8988T (cell line): ENCODE measurements around the gene SMTNL2.
"Not testable (repeated sequence)": the region's sequence is repeated elsewhere in the genome, so short reads cannot be mapped to it uniquely, and the experiment has no call there.

Experiments
- DNase-seq: peaks from one replicate; pipeline ENCODE4 v3.0.0; 2011

The SMTNL2 gene

GRCh38 chr17:4587195-4587594 lies 2.9 kb downstream of the SMTNL2 start:
- DNase-seq = no peak

DNA sequence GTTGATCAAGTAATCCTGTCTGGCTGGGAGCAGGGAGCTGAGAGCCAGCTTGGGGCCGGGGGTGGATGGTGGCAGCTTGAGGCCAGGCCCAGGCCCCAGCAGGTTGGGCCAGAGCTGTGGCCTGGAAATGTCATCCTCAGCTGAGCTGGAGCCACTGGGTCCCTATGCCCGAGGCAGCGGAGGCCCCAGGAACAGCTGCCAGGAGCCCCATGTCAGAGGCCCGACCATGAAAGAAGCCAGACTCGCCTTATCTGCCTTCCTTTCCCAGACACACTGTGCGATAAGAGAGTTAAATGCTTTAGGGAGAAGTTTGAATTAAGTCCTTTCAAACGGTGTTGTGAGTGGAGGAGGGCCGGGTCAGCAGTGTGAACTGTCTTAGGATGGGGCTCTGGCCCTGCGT lies 3.5 kb downstream of the SMTNL2 start:
- DNase-seq = no peak

DNA sequence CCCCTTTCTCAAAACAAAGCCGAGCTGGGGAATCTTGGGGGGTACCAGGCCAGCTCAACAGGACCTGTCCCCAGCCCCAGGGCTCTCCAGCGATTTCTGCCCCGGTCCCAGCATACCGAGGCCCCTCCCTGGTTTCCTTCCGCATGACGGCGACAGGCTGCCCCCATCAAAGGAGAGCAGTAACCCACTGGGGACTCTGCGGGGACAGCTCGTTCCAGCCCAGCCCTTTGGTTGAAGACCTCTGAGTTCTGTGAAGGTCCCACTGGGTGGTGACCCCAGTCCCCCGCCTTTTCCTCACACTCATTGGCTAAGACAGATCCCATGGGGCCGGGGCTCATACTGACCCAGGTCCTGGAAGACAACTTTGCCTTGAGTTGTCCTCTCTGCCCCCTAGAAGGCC lies 4.1 kb downstream of the SMTNL2 start:
- no peak for DNase-seq

DNA sequence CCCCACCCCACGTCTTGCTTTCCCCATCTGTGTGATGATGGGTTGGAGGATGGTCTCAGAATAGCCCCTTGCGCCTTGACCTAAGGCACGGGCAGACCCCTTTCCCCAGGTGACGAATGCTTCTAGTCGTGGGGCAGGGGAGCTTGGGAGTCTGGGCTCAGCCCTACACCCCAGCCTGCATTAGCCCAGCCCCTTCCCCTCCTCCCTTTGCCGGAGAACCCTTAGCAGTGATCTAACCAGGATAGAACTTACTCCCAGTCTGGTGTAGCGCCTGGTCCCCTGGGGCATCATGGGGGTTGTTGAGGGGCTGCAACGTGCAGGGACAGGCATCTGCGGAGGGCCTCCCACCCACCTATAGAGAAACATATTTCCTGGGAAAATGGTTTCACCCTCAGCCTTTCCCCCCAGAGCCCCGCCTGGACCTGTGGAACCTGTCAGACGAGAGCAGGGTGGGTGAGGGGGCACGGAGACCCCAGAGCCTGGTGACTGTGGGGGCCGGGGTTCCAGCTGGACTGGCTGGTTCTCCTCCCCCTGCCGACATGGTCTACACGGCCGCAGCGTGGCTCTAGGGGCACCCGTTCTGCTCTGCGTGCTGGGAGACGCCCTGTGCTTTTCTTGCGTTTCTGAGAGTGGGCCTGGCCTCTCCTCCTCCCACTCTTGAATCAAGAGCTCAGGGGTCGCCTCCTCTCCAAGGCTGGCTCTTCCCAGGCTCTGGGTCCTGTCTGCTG lies 4.7 kb downstream of the SMTNL2 start:
- DNase-seq = no peak

- not testable (repeated sequence) for DNase-seq
These were observed 5.7 kb downstream of the SMTNL2 start for GRCh38 chr17:4590042-4590441.

DNA sequence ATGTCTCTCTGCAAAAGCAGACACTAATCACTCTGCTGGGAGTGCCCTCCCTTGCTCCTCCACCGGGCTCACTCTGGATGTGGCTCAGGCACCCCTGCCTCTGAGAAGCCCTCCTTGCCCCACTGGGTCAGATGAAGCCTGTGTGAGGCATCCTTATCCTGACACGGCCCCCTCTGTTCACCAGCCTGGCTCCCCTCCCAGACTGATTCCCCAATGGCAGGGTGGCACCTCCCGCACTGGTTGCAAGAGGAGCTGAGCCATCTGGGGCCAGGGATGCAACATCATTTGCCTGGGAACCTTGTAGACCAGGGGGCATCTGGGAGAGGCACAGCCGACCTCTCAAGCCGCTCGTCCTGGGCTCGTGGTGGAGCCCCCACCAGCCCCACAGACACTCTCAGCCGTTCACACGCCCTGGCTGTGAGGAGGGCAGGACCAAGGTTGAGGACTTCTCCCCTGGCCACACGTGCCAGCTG lies 6.7 kb downstream of the SMTNL2 start:
- DNase-seq = no peak

DNA sequence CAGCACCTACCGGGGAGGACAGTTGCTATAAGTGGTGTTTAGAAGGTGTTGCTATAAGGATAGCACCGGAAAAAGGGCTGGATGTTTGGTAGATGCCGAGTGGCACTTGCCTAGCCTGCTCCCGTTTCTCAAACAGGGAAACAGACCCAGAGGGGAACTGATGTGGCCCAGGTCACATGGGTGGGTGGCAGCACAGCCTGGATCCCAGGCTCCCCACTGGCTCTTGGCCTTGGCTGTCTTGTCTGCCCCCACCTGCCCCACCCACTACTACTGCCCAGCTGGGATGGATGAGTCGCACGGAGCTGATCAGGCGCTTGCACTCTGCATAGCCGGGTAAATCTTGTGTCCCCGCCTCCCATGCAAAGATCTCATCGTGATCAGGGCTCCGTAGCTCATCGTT lies 7.2 kb downstream of the SMTNL2 start:
- DNase-seq = no peak

DNA sequence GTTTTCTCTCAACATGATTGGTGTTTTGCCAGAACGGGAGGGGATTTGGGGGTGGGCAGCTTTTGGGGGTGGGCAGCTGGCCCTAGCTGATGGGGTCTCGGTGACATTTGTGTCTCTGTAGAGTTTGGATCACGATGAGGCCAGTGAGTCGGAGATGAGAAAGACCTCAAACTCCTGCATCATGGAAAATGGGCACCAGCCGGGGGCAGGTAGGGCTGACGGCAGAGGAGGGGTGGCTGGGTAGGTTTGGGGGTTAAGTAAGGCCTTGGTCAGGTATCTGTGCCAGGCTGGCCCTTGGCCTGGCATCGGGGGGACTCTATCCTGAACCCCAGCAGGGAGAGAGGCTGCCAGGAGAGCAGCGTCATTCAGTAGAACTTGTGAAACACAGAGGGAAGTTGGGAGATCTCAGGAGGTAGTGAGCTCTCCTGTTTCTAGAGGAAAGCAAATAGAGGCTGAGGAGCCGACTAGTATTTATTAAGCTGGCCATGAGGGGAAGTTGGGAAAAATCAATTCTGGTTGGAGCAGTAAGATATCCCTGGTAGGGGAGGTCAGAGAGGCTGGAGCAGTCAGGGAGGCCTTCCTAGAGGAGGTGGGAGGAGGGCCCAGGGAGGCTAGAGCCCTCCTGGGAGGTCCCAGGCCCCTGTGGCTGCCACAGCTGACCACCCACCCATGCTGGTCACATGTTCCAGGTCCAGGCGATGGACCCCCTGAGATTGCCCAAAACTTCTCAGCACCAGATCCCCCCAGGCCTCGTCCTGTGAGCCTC lies 8.1 kb downstream of the SMTNL2 start:
- DNase-seq = no peak

DNA sequence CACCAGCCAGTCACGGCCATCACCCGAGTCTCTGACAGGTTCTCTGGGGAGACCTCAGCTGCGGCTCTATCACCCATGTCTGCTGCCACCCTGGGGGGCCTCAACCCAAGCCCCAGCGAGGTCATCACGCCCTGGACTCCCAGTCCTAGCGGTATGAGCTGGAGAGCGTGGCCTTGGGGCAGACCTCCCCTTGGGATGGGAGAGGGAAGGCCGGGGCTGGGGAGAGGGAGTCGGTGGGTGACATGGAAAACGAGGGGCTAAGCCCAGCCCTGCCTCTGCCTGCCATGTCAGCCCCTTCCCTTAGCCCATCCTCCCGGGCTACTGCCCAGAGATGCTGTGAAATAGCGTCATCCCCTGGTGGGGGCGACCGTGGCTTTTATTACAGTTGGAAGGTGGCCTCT lies 8.7 kb downstream of the SMTNL2 start:
- no peak for DNase-seq

DNA sequence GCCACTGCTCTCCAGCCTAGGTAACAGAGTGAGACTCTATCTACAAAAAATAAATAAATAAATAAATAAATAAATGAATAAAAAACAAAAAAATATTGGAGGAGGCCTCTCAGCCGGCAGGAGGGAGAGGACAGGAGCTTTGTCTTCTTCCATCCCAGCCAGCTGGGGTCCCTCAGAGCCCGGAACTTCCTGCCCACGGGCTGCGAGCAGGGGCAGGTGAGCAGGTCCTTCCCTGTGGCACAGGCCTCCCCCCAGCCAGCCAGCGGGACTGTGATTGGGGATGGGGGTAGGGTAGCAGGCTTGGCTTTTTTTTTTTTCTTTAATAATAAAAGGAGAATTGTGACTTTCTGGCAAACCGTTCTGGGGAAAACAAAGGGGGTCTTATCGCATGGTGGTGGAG lies 10.1 kb downstream of the SMTNL2 start:
- DNase-seq = no peak

GRCh38 chr17:4594931-4595684 lies 10.8 kb downstream of the SMTNL2 start:
- no peak for DNase-seq

- DNase-seq = not testable (repeated sequence)
These were observed 11.5 kb downstream of the SMTNL2 start for GRCh38 chr17:4595685-4596342.

- no peak for DNase-seq
These were observed 12.5 kb downstream of the SMTNL2 start for GRCh38 chr17:4596636-4597380.

GRCh38 chr17:4597975-4598374 lies 13.6 kb downstream of the SMTNL2 start:
- no peak for DNase-seq

- no peak for DNase-seq
These were observed 14.6 kb downstream of the SMTNL2 start for GRCh38 chr17:4598776-4599504.

DNA sequence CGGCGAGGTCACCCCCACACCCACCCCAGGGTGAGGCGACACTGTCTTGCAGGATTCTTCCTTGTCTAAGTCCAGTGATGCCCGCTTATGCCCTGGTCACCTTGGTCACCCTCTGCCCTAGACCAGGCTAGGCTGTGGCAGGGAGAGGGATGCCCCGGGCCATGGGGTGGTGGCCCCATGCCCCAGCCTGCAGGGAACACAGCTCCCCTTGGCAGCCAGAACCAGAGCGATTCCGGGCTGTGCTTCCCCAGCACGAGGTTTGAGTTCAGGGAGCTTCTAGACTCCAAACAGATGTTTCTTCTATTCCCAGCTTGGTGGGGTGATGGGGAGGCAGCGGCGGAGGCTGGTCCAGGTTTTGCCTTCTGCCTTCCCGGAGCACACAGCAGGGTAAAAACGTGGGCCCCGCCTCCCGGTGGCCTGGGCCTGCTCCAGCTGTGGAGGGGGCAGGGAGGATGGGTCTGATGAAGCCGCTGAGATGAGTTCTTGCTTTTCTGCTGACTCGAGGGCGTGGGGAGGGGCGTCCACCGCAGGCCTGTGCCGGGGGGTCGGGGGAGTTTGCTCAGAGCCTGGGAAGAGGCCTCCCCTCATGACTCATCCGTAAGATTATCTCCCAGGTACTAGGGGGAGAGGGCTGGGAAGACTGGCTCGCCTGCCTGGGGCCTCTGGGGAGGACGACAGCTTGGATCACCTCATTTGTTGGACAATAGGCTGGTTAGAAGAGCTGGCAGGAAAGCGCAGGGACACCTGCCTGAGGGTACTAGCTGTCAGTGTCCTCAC lies 15.4 kb downstream of the SMTNL2 start:
- no peak for DNase-seq

GRCh38 chr17:4600563-4600962 lies 16.2 kb downstream of the SMTNL2 start:
- DNase-seq = no peak

GRCh38 chr17:4601326-4601725 lies 17.0 kb downstream of the SMTNL2 start:
- no peak for DNase-seq

- DNase-seq = no peak
These were observed 17.7 kb downstream of the SMTNL2 start for GRCh38 chr17:4602041-4602440.

- no peak for DNase-seq
These were observed 19.8 kb downstream of the SMTNL2 start for GRCh38 chr17:4604111-4604644.

DNA sequence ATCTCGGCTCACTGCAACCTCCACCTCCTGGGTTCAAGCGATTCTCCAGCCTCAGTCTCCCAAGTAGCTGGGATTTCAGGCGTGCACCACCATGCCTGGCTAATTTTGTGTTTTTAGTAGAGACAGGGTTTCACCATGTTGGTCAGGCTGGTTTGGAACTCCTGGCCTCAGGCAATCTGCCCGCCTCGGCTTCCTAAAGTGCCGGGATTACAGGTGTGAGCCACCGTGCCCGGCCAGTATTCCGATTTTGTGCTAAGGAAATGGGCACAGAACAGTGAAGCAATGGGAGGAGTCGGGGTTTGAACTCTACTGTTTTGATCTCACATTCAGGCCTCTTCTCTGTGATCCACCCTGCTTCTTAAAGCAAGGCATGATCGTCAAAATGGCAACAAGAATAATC lies 20.4 kb downstream of the SMTNL2 start:
- not testable (repeated sequence) for DNase-seq
